Neuronal stem cell (in vitro differentiated cells): ENCODE data around the gene PTPN7.
"Not testable (repeated sequence)": the region's sequence is repeated elsewhere in the genome, so short reads cannot be mapped to it uniquely, and the experiment has no call there.

Experiments
- DNase-seq: peaks from one replicate; pipeline ENCODE4 v3.0.0-alpha.2; 2013; ENCODE audit warnings: low spot score
- H2AFZ ChIP-seq: one replicate; pipeline ENCODE4 v1.6.1; 2013; ENCODE audit warnings: mild to moderate bottlenecking, low read length, inconsistent platforms
- H2AK5ac ChIP-seq: 2 replicates; pipeline ENCODE4 v1.6.1; 2013; ENCODE audit warnings: low read depth, mild to moderate bottlenecking, inconsistent platforms, low read length, moderate library complexity, mixed read lengths
- H2BK120ac ChIP-seq: 2 replicates; pipeline ENCODE4 v1.6.1; 2013; ENCODE audit warnings: low read depth, mild to moderate bottlenecking, inconsistent platforms, low read length, moderate library complexity, mixed read lengths
- H2BK12ac ChIP-seq: one replicate; pipeline ENCODE4 v1.6.1; 2013; ENCODE audit warnings: low read length, inconsistent platforms
- H2BK15ac ChIP-seq: 2 replicates; pipeline ENCODE4 v1.6.1; 2013; ENCODE audit warnings: mild to moderate bottlenecking, low read length, inconsistent platforms, mixed read lengths
- H2BK5ac ChIP-seq: one replicate; pipeline ENCODE4 v1.6.1; 2013; ENCODE audit warnings: inconsistent platforms, mild to moderate bottlenecking, low read length, moderate library complexity
- H3K14ac ChIP-seq: one replicate; pipeline ENCODE4 v1.6.1; 2013; ENCODE audit warnings: low read length, inconsistent platforms
- H3K18ac ChIP-seq: 2 replicates; pipeline ENCODE4 v1.6.1; 2013; ENCODE audit warnings: low read length, inconsistent platforms
- H3K23ac ChIP-seq: 2 replicates; pipeline ENCODE4 v1.6.1; 2013; ENCODE audit warnings: low read depth, mild to moderate bottlenecking, mixed read lengths, low read length, inconsistent platforms; ENCODE audit not compliant: poor library complexity
- H3K27ac ChIP-seq: replicated peaks from 3 replicates; pipeline ENCODE4 v1.5.1; 2013; ENCODE audit warnings: low read length, inconsistent platforms
- H3K27me3 ChIP-seq, 3 experiments: 2 replicates each; pipeline ENCODE4 v1.6.1; 2013; ENCODE audit warnings: low read length in 3 of 3, mild to moderate bottlenecking in 2 of 3, inconsistent platforms in 1 of 3, low read depth in 1 of 3, mixed read lengths in 1 of 3, moderate library complexity in 1 of 3; ENCODE audit not compliant: control insufficient read depth in 3 of 3, insufficient read depth in 3 of 3
- H3K36me3 ChIP-seq, 2 donors: replicated peaks in 1 of 2; 2 replicates each; pipeline ENCODE4 v1.6.1; 2013; ENCODE audit warnings: low read length in 2 of 2; ENCODE audit not compliant: control insufficient read depth in 2 of 2, insufficient read depth in 2 of 2
- H3K4ac ChIP-seq: 2 replicates; pipeline ENCODE4 v1.6.1; 2013; ENCODE audit warnings: inconsistent platforms, mild to moderate bottlenecking, low read length, moderate library complexity
- H3K4me1 ChIP-seq, 2 donors: 1 replicate in 1 of 2; 2 replicates in 1 of 2; pipeline ENCODE4 v1.6.1; 2013; ENCODE audit warnings: low read length in 2 of 2, low read depth in 1 of 2; ENCODE audit not compliant: control insufficient read depth in 2 of 2, insufficient read depth in 1 of 2
- H3K4me2 ChIP-seq: one replicate; pipeline ENCODE4 v1.6.1; 2013; ENCODE audit warnings: mild to moderate bottlenecking, low read length, inconsistent platforms; ENCODE audit not compliant: insufficient read depth, poor library complexity, severe bottlenecking
- H3K4me3 ChIP-seq, 2 donors: 2 replicates each; pipeline ENCODE4 v1.5.1; 2013; ENCODE audit warnings: low read length in 2 of 2, mild to moderate bottlenecking in 2 of 2, inconsistent platforms in 1 of 2, moderate library complexity in 1 of 2
- H3K79me1 ChIP-seq: one replicate; pipeline ENCODE4 v1.6.1; 2013; ENCODE audit warnings: low read depth, mild to moderate bottlenecking, inconsistent platforms, low read length, moderate library complexity
- H3K9ac ChIP-seq: one replicate; pipeline ENCODE4 v1.6.1; 2013; ENCODE audit warnings: mild to moderate bottlenecking, low read depth, low read length, inconsistent platforms; ENCODE audit not compliant: poor library complexity
- H3K9me3 ChIP-seq, 2 donors: replicated peaks in 1 of 2; 2 replicates each; pipeline versions ENCODE3 to v1.6.1; 2013; ENCODE audit warnings: low read length in 2 of 2, mild to moderate bottlenecking in 2 of 2, inconsistent platforms in 1 of 2, low read depth in 1 of 2, mixed read lengths in 1 of 2, moderate library complexity in 1 of 2; ENCODE audit not compliant: control insufficient read depth in 2 of 2, insufficient read depth in 1 of 2
- H4K8ac ChIP-seq: one replicate; pipeline ENCODE4 v1.6.1; 2013; ENCODE audit warnings: low read depth, mild to moderate bottlenecking, inconsistent platforms, low read length, moderate library complexity
- H4K91ac ChIP-seq: one replicate; pipeline ENCODE4 v1.6.1; 2013; ENCODE audit warnings: low read length, low read depth, mild to moderate bottlenecking, inconsistent platforms; ENCODE audit not compliant: poor library complexity
- WGBS, 2 donors: extraction: QIAGEN DNeasy Blood & Tissue Kit; methylation state at CpG; one replicate each; pipeline ENCODE4 v1.1.7; 2013; ENCODE audit warnings: missing lambda C conversion rate in 2 of 2, mixed read lengths in 1 of 2; ENCODE audit not compliant: insufficient read length in 2 of 2, insufficient replicate concordance in 1 of 2; ENCODE audit errors: extremely low coverage in 2 of 2; 5-methylcytosine and 5-hydroxymethylcytosine counted together

Gene PTPN7

GRCh38 chr1:202112859-202113689, 47.3 kb downstream of the PTPN7 start:
- no peak overlapping the region for H2AK5ac ChIP-seq
- H3K79me1 ChIP-seq = no peaks in the 10 kb centered on the region
- H3K4me3 ChIP-seq = no peak overlapping the region
- no peak overlapping the region for H2BK15ac ChIP-seq
- DNase-seq = no peak
- no peaks in the 10 kb centered on the region for H3K9me3 ChIP-seq
- no peak overlapping the region for H3K4me2 ChIP-seq
- H3K27me3 ChIP-seq = peaks cover 0 to 19% (median 0%) of the 10 kb centered on the region in 3 experiments
- H4K8ac ChIP-seq = no peak overlapping the region
- H3K36me3 ChIP-seq = no peaks in the 10 kb centered on the region
- H3K14ac ChIP-seq = no peak overlapping the region
- H3K27ac ChIP-seq = no peak overlapping the region
- no peak overlapping the region for H3K4ac ChIP-seq
- WGBS, 2 donors = no CpG with 5 or more reads among the region's 5 CpGs
- peaks cover 0 to 12% of the 10 kb centered on the region in 2 donors for H3K4me1 ChIP-seq
- no peak overlapping the region for H4K91ac ChIP-seq
- no peak overlapping the region for H2AFZ ChIP-seq
- no peak overlapping the region for H2BK120ac ChIP-seq
- H2BK5ac ChIP-seq = no peak overlapping the region
- H3K18ac ChIP-seq = peak overlapping the region; percentile 31
- no peak overlapping the region for H2BK12ac ChIP-seq
- H3K9ac ChIP-seq = no peak overlapping the region
- H3K23ac ChIP-seq = no peak overlapping the region

- not testable (repeated sequence) for H3K27ac ChIP-seq, H3K36me3 ChIP-seq, H3K79me1 ChIP-seq, H2BK15ac ChIP-seq, H2BK5ac ChIP-seq, H2BK120ac ChIP-seq, H3K9ac ChIP-seq, H3K9me3 ChIP-seq, H3K4me3 ChIP-seq, H4K91ac ChIP-seq, H2BK12ac ChIP-seq, H3K14ac ChIP-seq, H4K8ac ChIP-seq, H3K23ac ChIP-seq, H3K18ac ChIP-seq, H2AFZ ChIP-seq, H2AK5ac ChIP-seq, H3K4me2 ChIP-seq, DNase-seq, H3K4ac ChIP-seq
- no CpG with 5 or more reads among the region's 7 CpGs for WGBS, 2 donors
- Histone ChIP-seq H3K27me3 (peaks cover 0 to 19% (median 0%) of the 10 kb centered on the region in 3 experiments), H3K4me1 (peaks cover 11 to 27% of the 10 kb centered on the region in 2 donors)
Observed at GRCh38 chr1:202111589-202111988, 48.8 kb downstream of the PTPN7 start.

- H3K79me1 ChIP-seq = no peaks in the 10 kb centered on the region
- DNase-seq = no peak
- no CpG with 5 or more reads among the region's 3 CpGs for WGBS, 2 donors
Observed at GRCh38 chr1:202110977-202111376, 49.4 kb downstream of the PTPN7 start.

More at GRCh38 chr1:202110977-202111376, 49.4 kb downstream of the PTPN7 start:
- no peak overlapping the region for H2BK120ac ChIP-seq
- peak overlapping the region; percentile 86 for H3K18ac ChIP-seq
- no peak overlapping the region for H3K4ac ChIP-seq
- no peak overlapping the region for H2AFZ ChIP-seq
- H3K23ac ChIP-seq = no peak overlapping the region
- H3K9ac ChIP-seq = no peak overlapping the region
- no peak overlapping the region for H3K27ac ChIP-seq
- H2BK5ac ChIP-seq = peak overlapping the region; percentile 35
- H2BK15ac ChIP-seq = no peak overlapping the region
- no peaks in the 10 kb centered on the region for H3K9me3 ChIP-seq
- H3K36me3 ChIP-seq = no peaks in the 10 kb centered on the region
- peaks cover 0 to 19% (median 0%) of the 10 kb centered on the region in 3 experiments for H3K27me3 ChIP-seq
- peaks cover 16 to 33% of the 10 kb centered on the region in 2 donors for H3K4me1 ChIP-seq
- peak overlapping the region; percentile 17 for H2BK12ac ChIP-seq
- H2AK5ac ChIP-seq = peak overlapping the region; percentile 42
- H3K14ac ChIP-seq = no peak overlapping the region
- H4K8ac ChIP-seq = no peak overlapping the region
- no peak overlapping the region for H3K4me2 ChIP-seq
- H4K91ac ChIP-seq = no peak overlapping the region
- H3K4me3 ChIP-seq = no peak overlapping the region
